GM19351 (cell line): ENCODE measurements around the gene DDX39A.
"Not testable (repeated sequence)": the region's sequence is repeated elsewhere in the genome, so short reads cannot be mapped to it uniquely, and the experiment has no call there.

Experiments
- ATAC-seq: cut with Tn5 transposase; IDR thresholded peaks from one replicate; pipeline ENCODE4 v1.9.1; 2021; ENCODE audit warnings: mild to moderate bottlenecking, moderate library complexity; ENCODE audit not compliant: unreplicated experiment

The DDX39A gene

DNA sequence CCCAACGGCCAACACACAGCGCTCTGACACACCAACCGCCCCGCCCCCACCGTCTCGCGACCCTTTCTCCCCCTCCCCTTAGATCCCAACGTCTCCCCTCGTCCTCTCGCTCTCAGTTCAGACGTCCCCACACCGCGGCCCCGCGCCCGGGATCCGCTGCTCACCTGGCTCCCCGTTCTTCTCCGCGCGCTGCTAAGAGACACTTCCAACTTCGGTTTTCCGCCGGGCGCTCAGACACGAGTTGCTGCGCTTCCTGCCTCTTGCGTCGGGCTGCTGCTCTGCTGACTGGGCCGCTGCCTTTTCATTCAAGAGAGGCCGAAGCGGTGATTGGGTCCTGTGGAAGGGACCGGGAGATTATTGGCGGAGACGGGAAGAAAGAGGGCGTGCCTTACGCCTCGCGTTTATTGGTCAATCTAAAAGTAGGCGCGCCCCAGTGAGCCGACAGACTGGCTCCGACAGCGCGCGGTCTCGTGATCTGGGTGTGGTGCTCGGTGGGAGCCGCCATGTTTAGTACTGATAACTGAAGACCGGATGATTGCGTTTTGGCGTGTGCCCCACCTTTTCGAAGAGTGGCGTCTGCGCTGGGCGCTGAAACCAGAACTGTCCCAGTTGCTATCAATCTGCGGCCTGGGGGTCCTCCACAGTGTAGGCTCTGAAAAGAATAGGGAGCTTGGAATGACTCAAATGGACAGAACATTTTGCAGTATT lies at the start of gene DDX39A:
DDX39A (minus strand) TSS at position 236 of the 708 bp plus-strand sequence. CDS start 6,121 bp downstream, outside the sequence.
- peak; percentile 85 for ATAC-seq

DNA sequence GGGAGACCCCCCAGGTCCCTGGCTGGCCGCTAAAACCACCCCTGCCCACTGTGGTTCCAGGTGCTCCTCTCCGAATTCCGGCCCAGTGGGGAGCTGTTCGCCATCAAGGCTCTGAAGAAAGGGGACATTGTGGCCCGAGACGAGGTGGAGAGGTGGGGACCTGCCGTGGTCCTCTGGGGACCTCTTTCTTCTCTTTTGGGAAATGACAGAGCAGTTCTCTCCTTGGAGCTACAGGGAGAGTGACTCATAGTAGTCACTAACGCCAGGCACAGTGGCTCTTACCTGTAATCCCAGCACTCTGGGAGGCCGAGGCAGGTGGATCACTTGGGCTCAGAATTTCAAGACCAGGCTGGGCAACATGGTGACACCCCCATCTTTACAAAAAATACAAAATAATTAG lies 48.7 kb upstream of the DDX39A start:
- ATAC-seq, result no peak

DNA sequence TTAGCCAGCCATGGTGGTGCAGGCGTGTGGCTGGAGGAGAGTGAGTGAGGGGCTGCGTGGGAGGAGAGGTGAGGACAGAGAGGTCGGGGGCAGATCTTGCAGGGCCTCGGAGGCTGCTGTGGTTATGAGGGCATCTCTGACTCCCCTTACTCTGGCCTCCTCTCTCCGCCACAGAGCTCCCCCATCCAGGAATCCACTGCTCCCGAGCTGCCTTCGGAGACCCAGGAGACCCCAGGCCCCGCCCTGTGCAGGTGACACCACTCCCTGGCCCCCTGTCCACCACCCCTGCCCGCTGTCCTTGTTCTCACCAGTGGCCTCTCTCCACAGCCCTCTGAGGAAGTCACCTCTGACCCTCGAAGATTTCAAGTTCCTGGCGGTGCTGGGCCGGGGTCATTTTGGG lies 48.2 kb upstream of the DDX39A start:
- no peak for ATAC-seq

DNA sequence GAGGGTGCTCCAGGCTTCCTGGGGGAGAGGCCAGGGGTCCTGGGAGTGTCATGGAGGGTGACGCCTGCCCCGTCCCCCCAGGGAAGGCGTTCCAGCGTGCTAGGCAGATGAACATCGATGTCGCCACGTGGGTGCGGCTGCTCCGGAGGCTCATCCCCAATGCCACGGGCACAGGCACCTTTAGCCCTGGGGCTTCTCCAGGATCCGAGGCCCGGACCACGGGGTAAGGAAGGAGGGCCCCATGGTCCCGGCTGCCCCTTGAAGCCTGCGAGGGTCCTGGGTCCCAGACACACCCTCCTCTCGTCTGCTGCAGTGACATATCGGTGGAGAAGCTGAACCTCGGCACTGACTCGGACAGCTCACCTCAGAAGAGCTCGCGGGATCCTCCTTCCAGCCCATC lies 44.6 kb upstream of the DDX39A start:
- ATAC-seq, result no peak

- ATAC-seq, result not testable (repeated sequence)
Observed at GRCh38 chr19:14462401-14462800, 43.3 kb upstream of the DDX39A start.

GRCh38 chr19:14460935-14461334 lies 41.8 kb upstream of the DDX39A start:
- ATAC-seq, result no peak

- ATAC-seq, result no peak
Observed at GRCh38 chr19:14459703-14460102, 40.6 kb upstream of the DDX39A start.

DNA sequence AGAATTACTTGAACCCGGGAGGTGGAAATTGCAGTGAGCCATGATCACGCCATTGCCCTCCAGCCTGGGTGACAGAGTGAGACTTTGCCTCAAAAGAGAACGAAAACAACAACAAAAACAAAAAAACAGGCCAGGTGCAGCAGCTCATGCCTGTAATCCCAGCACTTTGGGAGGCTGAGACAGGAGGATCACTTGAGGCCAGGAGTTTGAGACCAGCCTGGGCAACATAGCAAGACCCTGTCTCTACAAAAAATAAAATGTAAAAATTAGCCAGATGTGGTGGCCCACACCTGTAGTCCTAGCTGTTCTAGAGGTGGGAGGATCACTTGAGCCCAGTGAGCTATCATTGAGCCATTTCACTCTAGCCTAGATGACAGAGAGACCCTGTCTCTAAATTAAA lies 33.2 kb upstream of the DDX39A start:
- ATAC-seq, result not testable (repeated sequence)

DNA sequence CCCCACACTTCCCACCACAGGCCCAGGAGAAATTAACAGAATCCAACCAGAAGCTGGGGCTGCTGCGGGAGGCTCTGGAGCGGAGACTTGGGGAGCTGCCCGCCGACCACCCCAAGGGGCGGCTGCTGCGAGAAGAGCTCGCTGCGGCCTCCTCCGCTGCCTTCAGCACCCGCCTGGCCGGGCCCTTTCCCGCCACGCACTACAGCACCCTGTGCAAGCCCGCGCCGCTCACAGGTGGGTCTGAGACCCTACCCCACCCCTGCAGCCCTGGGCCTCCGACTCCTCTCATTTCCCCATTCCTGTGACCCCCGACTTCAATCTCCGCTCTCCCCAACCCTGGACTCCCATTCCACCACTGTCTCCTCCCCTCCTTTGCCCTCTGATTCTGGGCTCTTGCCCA lies 31.7 kb upstream of the DDX39A start:
- no peak for ATAC-seq

GRCh38 chr19:14450168-14450874 lies 31.2 kb upstream of the DDX39A start:
- ATAC-seq, result no peak

- ATAC-seq, result no peak
Observed at GRCh38 chr19:14449321-14449720, 30.2 kb upstream of the DDX39A start.

- no peak for ATAC-seq
Observed at GRCh38 chr19:14446336-14447036, 27.3 kb upstream of the DDX39A start.

DNA sequence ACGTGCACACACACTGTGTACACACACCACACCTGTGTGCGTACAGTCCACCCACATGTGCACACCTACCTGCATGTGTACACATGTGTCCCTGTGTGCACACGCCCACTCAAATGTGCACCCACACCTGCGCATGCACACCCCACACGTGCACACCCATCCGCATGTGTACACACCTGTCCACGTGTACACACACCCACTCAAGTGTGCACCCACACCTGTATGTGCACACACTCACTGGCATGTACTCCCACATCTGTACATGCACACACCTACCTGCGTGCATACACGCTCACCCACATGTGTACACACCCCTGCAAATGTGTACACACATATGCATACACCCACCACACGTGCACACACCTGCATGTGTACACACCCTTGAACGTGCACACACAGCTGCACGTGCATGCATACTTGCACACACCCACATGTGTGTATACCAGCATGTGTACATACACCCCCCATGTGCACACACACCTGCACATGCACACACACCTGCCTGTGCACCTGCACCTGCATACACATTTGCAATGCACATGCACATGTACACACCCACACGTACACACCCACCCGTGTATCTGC lies 24.6 kb upstream of the DDX39A start:
- no peak for ATAC-seq

- ATAC-seq, result no peak
Observed at GRCh38 chr19:14442891-14443631, 23.9 kb upstream of the DDX39A start.

DNA sequence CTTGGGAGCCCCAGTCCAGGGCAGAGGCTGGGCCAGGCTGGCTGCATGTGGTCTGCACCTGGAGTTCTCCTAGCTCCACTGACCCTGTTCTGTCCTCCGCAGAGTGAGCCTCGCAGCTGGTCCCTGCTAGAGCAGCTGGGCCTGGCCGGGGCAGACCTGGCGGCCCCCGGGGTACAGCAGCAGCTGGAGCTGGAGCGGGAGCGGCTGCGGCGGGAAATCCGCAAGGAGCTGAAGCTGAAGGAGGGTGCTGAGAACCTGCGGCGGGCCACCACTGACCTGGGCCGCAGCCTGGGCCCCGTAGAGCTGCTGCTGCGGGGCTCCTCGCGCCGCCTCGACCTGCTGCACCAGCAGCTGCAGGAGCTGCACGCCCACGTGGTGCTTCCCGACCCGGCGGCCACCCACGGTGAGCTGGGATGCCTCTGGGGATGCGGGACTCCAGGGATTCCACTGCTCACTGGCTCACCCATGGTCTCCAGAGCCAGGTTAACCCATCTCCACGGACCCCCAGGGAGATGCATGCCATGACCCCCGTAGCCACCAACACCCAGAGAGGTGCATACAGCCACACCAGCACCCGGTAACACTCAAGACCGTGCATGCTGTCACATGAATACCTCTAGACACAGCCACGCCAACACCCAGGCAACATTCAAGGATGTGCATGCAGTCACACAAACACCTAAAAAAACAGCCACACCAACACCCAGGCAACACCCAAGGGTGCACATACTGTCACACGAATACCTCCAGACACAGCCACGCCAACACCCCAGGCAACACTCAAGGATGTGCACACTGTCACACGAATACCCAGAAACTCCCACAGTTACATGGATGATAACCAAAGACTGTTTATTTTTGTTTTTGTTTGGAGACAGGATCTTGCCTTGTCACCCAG lies 22.1 kb upstream of the DDX39A start:
- no peak for ATAC-seq

DNA sequence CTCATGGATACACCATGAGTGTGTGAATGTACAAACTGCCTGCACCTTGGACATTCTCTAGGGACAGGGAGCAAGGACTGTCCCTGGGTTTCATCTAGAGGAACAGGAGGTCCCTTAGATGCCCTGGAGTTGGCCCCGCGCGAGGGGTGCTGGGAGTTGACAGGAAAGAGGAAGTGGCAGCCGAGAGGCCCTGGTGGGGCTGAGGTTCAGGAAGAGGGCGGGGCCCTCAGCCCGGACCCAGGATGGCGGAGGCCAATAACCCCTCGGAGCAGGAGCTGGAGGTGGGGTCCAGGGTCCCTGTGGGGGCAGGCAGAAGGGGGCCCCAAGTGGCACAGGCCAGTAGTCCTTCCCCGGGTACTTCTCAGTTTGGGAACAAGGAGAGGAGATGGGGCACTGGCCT lies 20.9 kb upstream of the DDX39A start:
- peak; percentile 71 for ATAC-seq

- no peak for ATAC-seq
Observed at GRCh38 chr19:14439014-14439413, 19.9 kb upstream of the DDX39A start.

DNA sequence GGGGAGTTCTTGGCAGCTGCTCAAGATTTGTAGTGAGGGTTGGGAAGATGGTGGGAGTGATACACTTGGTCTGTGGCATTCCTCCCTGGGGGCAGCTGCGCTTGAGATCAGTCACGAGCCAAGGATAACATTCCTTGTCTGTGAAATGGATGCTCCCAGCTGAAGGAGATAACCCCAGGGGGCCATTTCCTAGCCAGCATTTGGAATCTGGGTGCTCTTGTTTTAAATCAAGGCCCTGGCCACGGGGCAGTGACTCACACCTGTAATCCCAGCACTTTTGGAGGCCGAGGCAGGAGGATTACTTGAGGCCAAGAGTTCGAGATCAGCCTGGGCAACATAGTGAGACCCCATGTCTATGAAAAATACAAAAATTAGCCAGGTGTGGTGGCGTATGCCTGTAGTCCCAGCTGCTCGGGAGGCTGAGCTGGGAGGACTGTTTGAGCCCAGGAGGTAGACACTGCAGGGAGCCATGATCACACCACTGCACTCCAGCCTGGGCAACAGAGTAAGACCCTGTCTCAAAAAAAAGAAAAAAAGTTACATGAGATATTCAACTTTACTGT lies 18.5 kb upstream of the DDX39A start:
- no peak for ATAC-seq

GRCh38 chr19:14435320-14436050 lies 16.3 kb upstream of the DDX39A start:
- no peak for ATAC-seq
